Esophagus (tissue), 2 donors: Measurements from ENCODE around the gene PICK1. TPM values are rescaled to one million over a fixed set of nuclear protein-coding genes. Genes with fewer than 3 reads are reported as not detected.

Source experiments
- H3K27ac ChIP-seq, 2 donors: one replicate each; pipeline ENCODE4 v1.5.1; 2013; ENCODE audit warnings: low read depth in 2 of 2, mild to moderate bottlenecking in 2 of 2, inconsistent platforms in 1 of 2, low read length in 1 of 2, moderate library complexity in 1 of 2
- H3K27me3 ChIP-seq, 2 donors: one replicate each; pipeline ENCODE4 v1.6.1; 2013; ENCODE audit warnings: low read length in 2 of 2, control low read depth in 1 of 2, mild to moderate bottlenecking in 1 of 2; ENCODE audit not compliant: insufficient read depth in 2 of 2, control insufficient read depth in 1 of 2
- H3K36me3 ChIP-seq, 2 donors: one replicate each; pipeline ENCODE4 v1.6.1; 2013; ENCODE audit warnings: low read length in 1 of 2; ENCODE audit not compliant: control insufficient read depth in 2 of 2, insufficient read depth in 2 of 2
- H3K4me1 ChIP-seq, 2 donors: one replicate each; pipeline ENCODE4 v1.6.1; 2013; ENCODE audit warnings: low read length in 1 of 2; ENCODE audit not compliant: control insufficient read depth in 2 of 2, insufficient read depth in 2 of 2
- H3K4me3 ChIP-seq, 2 donors: one replicate each; pipeline ENCODE4 v1.5.1; 2013; ENCODE audit warnings: low read length in 2 of 2, mild to moderate bottlenecking in 2 of 2, low read depth in 1 of 2, moderate library complexity in 1 of 2
- H3K9me3 ChIP-seq, 2 donors: one replicate each; pipeline ENCODE4 v1.6.1; 2013; ENCODE audit warnings: mild to moderate bottlenecking in 2 of 2, low read depth in 1 of 2, low read length in 1 of 2, moderate library complexity in 1 of 2; ENCODE audit not compliant: control insufficient read depth in 2 of 2, insufficient read depth in 1 of 2
- WGBS, 2 donors: extraction: QIAGEN DNeasy Blood & Tissue Kit; methylation state at CpG; one replicate each; pipeline ENCODE4 v1.1.7; 2013; 5-methylcytosine and 5-hydroxymethylcytosine counted together
- polyA plus RNA-seq, 2 donors: library from polyadenylated mRNA; stranded (reverse); fragments of 200-250 nt; gene quantifications; one replicate each; pipeline ENCODE4 v1.2.3, GENCODE V29; 2013
- donor health status: healthy with polysubstance abuse.
- donor health status: Bipolar disorder and iron deficiency.

Gene PICK1
- polyA plus RNA-seq, 2 donors, result 25.3 to 25.6 TPM

GRCh38 chr22:38125038-38125610 lies 67.9 kb downstream of the PICK1 start:
- Histone ChIP-seq H3K4me1 (peaks cover 0 to 27% of the 10 kb centered on the region in 2 donors), H3K9me3 (no peaks in the 10 kb centered on the region), H3K27ac (no peak overlapping the region), H3K27me3 (no peaks in the 10 kb centered on the region), H3K36me3 (peaks cover 0 to 10% of the 10 kb centered on the region in 2 donors), H3K4me3 (no peak overlapping the region)
- WGBS, 2 donors, result 89 to 91% methylated on average over 14 of the region's 14 CpGs

Other genes with a start within 250 kb of the PICK1 start
- 10 to 100 TPM; 20.1 to 31.8 TPM for gene GCAT, start 249.5 kb upstream of the PICK1 start, polyA plus RNA-seq
- under 1 TPM in 1 of 2 donors, not detected in 1; 0.02 TPM for gene GALR3, start 234.0 kb upstream of the PICK1 start, polyA plus RNA-seq
- gene ANKRD54, start 213.1 kb upstream of the PICK1 start, polyA plus RNA-seq, result 10 to 100 TPM; 15.2 to 18.7 TPM
- 100 to 1,000 TPM; 113 to 265 TPM for gene EIF3L, start 208.0 kb upstream of the PICK1 start, polyA plus RNA-seq
- 10 to 100 TPM; 41.7 to 44.1 TPM for gene MICALL1, start 151.1 kb upstream of the PICK1 start, polyA plus RNA-seq
- under 1 TPM; 0.16 to 0.39 TPM for gene C22orf23, start 103.8 kb upstream of the PICK1 start, polyA plus RNA-seq
- gene POLR2F, start 103.7 kb upstream of the PICK1 start, polyA plus RNA-seq, result 100 to 1,000 TPM in 1 of 2 donors, 10 to 100 TPM in 1; 84.8 to 114 TPM
- gene SOX10, start 72.8 kb upstream of the PICK1 start, polyA plus RNA-seq, result under 1 TPM; 0.63 to 0.99 TPM
- under 1 TPM; 0.25 to 0.41 TPM for gene SLC16A8, start 26.8 kb downstream of the PICK1 start, polyA plus RNA-seq
- gene BAIAP2L2, start 53.3 kb downstream of the PICK1 start, polyA plus RNA-seq, result 10 to 100 TPM in 1 of 2 donors, 1 to 10 TPM in 1; 2.6 to 34.5 TPM
- 10 to 100 TPM; 14.5 to 36.3 TPM for gene PLA2G6, start 124.4 kb downstream of the PICK1 start, polyA plus RNA-seq
- gene MAFF, start 144.6 kb downstream of the PICK1 start, polyA plus RNA-seq, result 10 to 100 TPM; 34.7 to 99.6 TPM
- 10 to 100 TPM; 10.8 to 14.4 TPM for gene TMEM184B, start 215.6 kb downstream of the PICK1 start, polyA plus RNA-seq